Right atrium auricular region (tissue), 2 donors: Measurements from ENCODE around the gene INSL3. TPM values are rescaled to one million over a fixed set of nuclear protein-coding genes. Genes with fewer than 3 reads are reported as not detected.
"Not testable (repeated sequence)": the region's sequence is repeated elsewhere in the genome, so short reads cannot be mapped to it uniquely, and the experiment has no call there.

Experiments used
- DNase-seq: peaks from one replicate; pipeline ENCODE4 v3.0.0-alpha.2; 2019; ENCODE audit warnings: low spot score
- H3K27ac ChIP-seq, 2 donors: fragments of 200-600 bp; sonication (generic); 1 replicate in 1 of 2; 2 replicates in 1 of 2; pipeline ENCODE4 v1.5.1; 2016 to 2019
- H3K27me3 ChIP-seq, 2 donors: fragments of 200-600 bp; sonication (generic); one replicate each; pipeline versions ENCODE4 v1.5.1 to v1.6.0; 2017 to 2019
- H3K36me3 ChIP-seq: fragments of 200-600 bp; sonication (generic); one replicate; pipeline ENCODE4 v1.5.1; 2016
- H3K4me1 ChIP-seq, 2 donors: fragments of 200-600 bp; sonication (generic); one replicate each; pipeline versions ENCODE4 v1.5.1 to v1.6.0; 2017 to 2019
- H3K4me3 ChIP-seq, 2 donors: fragments of 200-600 bp; sonication (generic); 1 replicate in 1 of 2; 2 replicates in 1 of 2; pipeline ENCODE4 v1.5.1; 2017 to 2019; ENCODE audit warnings: mild to moderate bottlenecking in 1 of 2, moderate library complexity in 1 of 2
- H3K9me3 ChIP-seq, 2 donors: fragments of 200-600 bp; sonication (generic); one replicate each; pipeline ENCODE4 v1.5.1; 2019
- total RNA-seq, 2 donors: library from RNA; depleted of rRNA; stranded (reverse); fragments of >200 nt; gene quantifications; one replicate each; pipeline ENCODE4 v1.1.0, GENCODE V29; 2016
- TF ChIP-seq, protein P1 (sequence below), 2 donors: fragments of 200-600 bp; sonication (generic); IDR thresholded peaks; one replicate each; pipeline ENCODE4 v1.5.1; 2019; ENCODE audit warnings: antibody characterized with exemption in 2 of 2

Gene INSL3
- total RNA-seq, 2 donors from 2014 or later, result not detected

DNA sequence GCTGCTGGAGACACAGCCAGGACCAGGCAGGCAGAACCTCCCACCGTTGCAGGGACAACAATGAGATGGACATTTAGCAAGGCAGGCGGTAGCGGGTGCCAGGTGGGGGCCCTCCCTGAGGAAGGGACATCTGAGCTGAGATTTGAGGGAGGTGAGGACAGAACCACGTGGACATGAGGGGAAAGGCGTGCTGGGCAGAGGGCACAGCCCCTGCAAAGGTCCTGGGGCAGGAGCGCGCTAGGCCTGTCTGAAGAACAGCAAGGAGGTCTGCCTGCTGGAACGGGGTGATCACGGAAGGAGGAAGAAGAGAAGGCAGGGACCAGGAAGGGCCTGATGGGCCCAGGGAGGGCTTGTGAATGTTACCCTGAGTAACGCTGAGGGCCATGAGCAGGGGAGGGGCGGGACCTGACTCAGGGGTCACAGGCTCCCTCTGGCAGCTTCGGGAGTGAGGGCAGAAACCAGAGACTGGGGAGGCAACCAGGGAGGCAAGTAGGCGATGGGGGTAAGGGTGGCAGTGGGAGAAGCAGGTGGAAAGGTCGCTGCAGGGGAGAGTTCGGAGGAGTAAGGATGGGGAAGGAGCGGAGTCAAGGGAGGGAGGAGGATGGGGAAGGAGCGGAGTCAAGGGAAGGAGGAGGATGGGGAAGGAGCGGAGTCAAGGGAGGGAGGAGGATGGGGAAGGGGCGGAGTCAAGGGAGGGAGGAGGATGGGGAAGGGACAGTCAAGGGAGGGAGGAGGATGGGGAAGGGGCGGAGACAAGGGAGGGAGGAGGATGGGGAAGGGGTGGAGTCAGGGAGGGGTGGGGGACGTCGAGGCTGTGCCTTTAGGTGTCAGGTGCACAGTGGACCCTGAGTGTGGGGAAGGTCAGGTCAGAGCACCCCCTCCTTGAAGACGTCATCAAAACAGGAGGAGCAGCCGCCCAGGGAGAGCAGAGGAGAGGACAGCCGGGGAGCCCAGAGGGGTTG lies 42.1 kb downstream of the INSL3 start:
- TF ChIP-seq, protein P1, sequence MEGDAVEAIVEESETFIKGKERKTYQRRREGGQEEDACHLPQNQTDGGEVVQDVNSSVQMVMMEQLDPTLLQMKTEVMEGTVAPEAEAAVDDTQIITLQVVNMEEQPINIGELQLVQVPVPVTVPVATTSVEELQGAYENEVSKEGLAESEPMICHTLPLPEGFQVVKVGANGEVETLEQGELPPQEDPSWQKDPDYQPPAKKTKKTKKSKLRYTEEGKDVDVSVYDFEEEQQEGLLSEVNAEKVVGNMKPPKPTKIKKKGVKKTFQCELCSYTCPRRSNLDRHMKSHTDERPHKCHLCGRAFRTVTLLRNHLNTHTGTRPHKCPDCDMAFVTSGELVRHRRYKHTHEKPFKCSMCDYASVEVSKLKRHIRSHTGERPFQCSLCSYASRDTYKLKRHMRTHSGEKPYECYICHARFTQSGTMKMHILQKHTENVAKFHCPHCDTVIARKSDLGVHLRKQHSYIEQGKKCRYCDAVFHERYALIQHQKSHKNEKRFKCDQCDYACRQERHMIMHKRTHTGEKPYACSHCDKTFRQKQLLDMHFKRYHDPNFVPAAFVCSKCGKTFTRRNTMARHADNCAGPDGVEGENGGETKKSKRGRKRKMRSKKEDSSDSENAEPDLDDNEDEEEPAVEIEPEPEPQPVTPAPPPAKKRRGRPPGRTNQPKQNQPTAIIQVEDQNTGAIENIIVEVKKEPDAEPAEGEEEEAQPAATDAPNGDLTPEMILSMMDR (IDR thresholded peaks at IDR 0.05), result no peak
- Histone ChIP-seq H3K4me3 (peak overlapping the region in 1 of 2 donors; percentile 4), H3K27me3 (peaks cover 0 to 7% of the 10 kb centered on the region in 2 donors)

DNA sequence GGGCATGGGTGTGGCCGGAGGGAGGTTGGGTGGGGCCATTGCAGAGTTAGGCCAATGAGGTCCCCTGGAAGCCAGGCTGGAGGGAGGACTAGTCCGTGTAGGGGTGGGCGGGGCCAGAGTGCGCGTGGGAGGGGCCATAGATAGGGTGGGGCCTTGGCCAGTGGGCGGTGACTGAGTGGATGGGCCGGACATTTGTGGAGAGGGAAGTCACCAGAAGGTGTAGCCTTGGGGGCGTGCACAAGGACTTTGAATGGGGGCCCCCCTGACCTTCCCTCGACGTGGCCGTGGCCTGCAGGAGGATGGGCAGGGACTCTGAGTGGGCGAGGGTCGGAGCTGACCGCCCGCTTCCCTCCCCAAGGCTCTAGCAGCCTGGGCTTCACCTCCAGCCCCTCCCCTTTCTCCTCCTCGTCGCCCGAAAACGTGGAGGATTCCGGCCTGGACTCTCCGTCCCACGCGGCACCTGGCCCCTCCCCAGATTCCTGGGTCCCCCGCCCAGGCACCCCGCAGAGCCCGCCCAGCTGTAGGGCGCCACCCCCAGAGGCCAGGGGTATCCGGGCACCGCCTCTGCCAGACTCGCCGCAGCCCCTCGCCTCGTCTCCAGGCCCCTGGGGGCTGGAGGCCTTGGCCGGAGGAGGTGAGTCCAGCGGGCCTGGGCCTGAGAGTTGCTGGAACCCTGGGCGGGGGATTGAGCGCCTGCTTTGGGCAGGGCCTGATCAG lies 42.9 kb downstream of the INSL3 start:
- TF ChIP-seq, protein P1 (IDR thresholded peaks at IDR 0.05), result no peak
- no peak overlapping the region for H3K27ac ChIP-seq
- H3K36me3 ChIP-seq, result no peaks in the 10 kb centered on the region
- peaks cover 0 to 11% of the 10 kb centered on the region in 2 donors for H3K4me1 ChIP-seq
- peaks cover 0 to 7% of the 10 kb centered on the region in 2 donors for H3K27me3 ChIP-seq
- DNase-seq, result no peak
- H3K9me3 ChIP-seq, result no peaks in the 10 kb centered on the region
- H3K4me3 ChIP-seq, result peak overlapping the region in 1 of 2 donors; percentile 4

More for the DNA sequence above, 42.1 kb downstream of the INSL3 start:
- H3K4me1 ChIP-seq, result peaks cover 0 to 11% of the 10 kb centered on the region in 2 donors
- H3K9me3 ChIP-seq, result no peaks in the 10 kb centered on the region
- no peaks in the 10 kb centered on the region for H3K36me3 ChIP-seq
- H3K27ac ChIP-seq, result no peak overlapping the region
- no peak for DNase-seq

DNA sequence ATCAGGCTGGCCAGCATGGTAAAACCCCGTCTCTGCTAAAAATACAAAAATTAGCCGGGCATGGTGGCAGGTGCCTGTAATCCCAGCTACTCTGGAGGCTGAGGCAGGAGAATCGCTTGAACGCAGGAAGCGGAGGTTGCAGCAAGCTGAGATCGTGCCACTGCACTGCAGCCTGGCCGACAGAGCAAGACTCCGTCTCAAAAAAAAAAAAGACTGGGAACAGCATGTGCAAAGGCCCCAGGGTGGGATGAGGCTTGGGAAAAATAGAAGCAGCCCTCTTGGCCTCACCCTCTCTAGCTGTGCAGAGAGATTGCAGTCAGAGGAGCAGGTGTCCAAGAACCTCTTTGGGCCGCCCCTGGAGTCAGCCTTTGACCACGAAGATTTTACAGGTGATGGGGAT lies 43.5 kb downstream of the INSL3 start:
- not testable (repeated sequence) for H3K9me3 ChIP-seq, H3K4me3 ChIP-seq, H3K27me3 ChIP-seq, H3K27ac ChIP-seq, H3K36me3 ChIP-seq, DNase-seq
- peaks cover 0 to 11% of the 10 kb centered on the region in 2 donors for H3K4me1 ChIP-seq

DNA sequence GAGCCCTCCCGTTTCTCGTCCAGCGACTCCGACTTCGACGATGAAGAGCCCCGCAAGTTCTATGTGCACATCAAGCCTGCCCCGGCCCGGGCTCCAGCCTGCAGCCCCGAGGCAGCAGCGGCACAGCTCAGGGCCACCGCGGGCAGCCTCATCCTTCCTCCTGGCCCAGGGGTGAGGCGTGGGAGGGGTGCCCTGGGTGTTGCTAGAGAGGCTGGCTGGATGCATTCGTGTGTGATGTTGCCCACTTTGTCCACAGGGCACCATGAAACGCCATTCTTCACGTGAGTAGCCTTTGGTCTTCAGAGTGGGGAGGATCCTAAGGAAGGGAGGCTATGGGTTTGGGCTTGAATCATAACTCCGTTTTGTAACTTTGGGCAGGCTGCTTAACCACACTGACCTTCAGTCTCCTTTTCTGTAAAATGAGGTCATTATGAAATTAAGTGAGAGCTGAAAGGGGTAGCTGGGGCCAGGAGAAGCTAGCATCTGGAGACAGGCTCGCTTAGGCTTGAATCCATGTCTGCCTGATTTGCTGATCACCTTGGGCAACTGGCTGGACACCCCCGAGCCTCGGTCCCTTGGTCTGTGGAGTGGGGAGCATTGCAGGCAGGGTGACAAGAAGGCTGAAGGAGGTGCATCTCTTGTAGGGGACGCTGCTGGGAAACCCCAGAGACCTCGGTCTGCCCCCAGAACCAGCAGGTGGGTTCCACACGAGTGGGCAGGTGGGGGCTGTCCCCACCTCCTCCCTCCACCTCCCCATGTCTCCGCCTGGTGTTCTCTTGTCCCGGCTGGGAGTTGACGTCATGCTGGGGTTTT lies 45.1 kb downstream of the INSL3 start:
- DNase-seq, result no peak
- peaks cover 0 to 7% of the 10 kb centered on the region in 2 donors for H3K27me3 ChIP-seq
- no peak overlapping the region for H3K4me3 ChIP-seq
- no peak overlapping the region for H3K27ac ChIP-seq
- peaks cover 0 to 11% of the 10 kb centered on the region in 2 donors for H3K4me1 ChIP-seq
- TF ChIP-seq, protein P1 (IDR thresholded peaks at IDR 0.05), result no peak
- no peaks in the 10 kb centered on the region for H3K9me3 ChIP-seq
- no peaks in the 10 kb centered on the region for H3K36me3 ChIP-seq

DNA sequence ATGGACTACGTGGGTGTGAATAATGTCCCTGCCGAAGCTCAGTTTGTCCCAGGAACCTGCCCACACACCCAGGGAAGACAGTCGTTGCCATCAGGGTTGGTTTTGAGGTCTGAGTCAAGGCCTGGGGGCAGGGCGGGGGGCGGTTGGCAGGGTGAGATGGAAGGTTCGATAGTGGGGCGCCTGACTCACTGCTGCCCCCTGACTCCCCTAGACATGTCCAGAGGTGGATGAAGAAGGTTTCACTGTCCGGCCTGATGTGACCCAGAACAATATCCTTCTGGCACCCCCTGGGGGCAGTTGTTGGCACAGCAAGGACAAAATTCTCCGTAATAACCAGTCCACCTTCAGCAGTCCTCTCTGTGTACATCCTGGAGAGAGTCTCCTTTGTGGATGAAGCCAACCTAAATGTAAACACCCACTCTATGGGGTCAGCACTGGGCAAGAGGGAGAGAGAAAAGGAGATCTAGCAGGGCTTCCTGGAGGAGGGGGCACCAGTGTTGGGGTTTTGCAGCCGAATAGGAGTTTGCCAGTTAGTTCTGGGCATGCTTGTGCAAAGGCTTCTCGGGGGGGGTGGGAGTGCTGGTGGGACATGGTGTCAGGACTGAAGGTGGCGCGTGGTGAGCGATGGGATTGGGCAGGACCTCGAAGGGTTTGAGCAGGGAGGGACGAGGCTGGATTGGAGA lies 45.9 kb downstream of the INSL3 start:
- Histone ChIP-seq H3K9me3 (no peaks in the 10 kb centered on the region), H3K4me1 (peaks cover 0 to 11% of the 10 kb centered on the region in 2 donors), H3K27ac (no peak overlapping the region), H3K36me3 (no peaks in the 10 kb centered on the region), H3K27me3 (peaks cover 0 to 7% of the 10 kb centered on the region in 2 donors), H3K4me3 (no peak overlapping the region)
- DNase-seq, result no peak
- TF ChIP-seq, protein P1 (IDR thresholded peaks at IDR 0.05), result peak in 1 of 2 donors; percentile 42
